H54 (cell line): ENCODE results near the gene BRINP1.
"Not testable (repeated sequence)": the region's sequence is repeated elsewhere in the genome, so short reads cannot be mapped to it uniquely, and the experiment has no call there.

Experiments used
- DNase-seq: peaks from one replicate; pipeline ENCODE4 v3.0.0; 2011; ENCODE audit warnings: low spot score, mixed read lengths; ENCODE audit not compliant: insufficient read length
- FAIRE-seq: peaks from 3 replicates; lab custom pipeline; 2011; peaks lifted over from hg19 to GRCh38; lab: Jason Lieb, UNC
- POLR2A ChIP-seq: IDR thresholded peaks from 2 replicates; pipeline ENCODE4 v1.6.1; 2011; ENCODE audit warnings: low read depth, mild to moderate bottlenecking, low read length

Gene BRINP1

DNA sequence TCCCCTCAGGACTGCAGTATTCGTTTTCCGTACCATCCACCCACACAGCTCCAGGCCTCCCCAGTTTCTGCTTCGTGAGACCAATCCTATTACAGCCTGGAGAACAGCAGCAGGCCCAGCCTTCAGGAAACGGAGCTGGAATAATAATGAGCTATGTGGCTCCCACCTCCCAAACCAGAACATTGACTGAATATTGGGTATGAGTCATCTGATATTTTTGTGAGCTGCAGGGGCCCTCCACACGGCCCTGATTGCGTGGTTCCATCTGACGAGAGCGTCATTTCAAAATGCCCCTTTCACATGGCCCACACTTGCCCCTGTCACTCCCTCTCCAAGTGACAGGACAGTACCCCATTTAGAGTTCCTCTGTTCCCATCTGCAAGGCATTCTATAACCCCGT, 192.0 kb downstream of the BRINP1 start:
- FAIRE-seq (no peak), DNase-seq (no peak)
- TF ChIP-seq POLR2A, result no peak

DNA sequence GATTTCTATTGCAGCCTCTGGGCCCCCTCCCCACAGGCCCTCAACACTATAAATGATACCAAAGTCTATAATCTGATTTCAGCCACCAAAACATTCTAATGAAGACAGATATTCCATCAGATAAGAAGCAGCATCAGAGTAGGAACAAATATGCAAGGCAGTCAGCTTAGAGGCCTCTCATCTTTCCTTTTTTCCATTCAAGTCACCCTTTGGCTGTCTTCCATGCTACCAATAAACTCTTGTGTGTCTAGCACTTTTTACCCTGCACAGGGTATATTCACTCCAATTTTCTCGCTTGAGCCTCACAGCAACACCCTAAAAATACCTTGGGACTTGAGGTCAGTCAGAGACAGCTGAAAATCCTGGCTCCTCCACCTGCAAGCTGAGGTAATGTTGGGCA, 193.7 kb downstream of the BRINP1 start:
- no peak for DNase-seq
- no peak for TF ChIP-seq POLR2A
- no peak for FAIRE-seq

DNA sequence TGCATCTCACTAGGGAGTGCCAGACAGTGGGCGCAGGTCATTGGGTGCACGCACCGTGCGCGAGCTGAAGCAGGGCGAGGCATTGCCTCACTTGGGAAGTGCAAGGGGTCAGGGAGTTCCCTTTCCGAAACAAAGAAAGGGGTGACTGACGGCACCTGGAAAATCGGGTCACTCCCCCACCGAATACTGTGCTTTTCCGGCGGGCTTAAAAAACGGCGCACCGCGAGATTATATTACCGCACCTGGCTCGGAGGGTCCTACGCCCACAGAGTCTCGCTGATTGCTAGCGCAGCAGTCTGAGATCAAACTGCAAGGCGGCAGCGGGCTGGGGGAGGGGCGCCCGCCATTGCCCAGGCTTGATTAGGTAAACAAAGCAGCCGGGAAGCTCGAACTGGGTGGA, 200.0 kb downstream of the BRINP1 start:
- DNase-seq, FAIRE-seq: not testable (repeated sequence)

DNA sequence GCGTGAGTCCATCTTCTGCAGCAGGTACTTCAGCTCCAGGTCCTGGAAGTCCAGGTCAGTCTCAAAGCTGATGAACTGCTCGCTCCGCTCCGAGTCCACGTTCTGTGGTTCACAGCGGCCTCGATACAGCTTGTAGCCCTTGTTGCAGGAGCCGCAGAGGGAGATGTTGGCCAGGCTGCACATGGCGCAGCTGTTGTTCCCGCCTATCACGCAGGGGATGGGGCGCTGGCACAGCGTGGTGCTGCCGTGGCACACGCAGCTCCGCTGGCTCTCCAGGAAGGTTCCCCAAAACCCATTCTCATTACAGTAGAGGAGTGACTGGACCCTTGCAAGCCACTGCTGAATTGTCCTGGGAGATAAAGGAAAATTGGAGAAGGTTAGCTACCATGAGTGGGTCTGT, 201.4 kb downstream of the BRINP1 start:
- no peak for TF ChIP-seq POLR2A
- DNase-seq (no peak), FAIRE-seq (no peak)

DNA sequence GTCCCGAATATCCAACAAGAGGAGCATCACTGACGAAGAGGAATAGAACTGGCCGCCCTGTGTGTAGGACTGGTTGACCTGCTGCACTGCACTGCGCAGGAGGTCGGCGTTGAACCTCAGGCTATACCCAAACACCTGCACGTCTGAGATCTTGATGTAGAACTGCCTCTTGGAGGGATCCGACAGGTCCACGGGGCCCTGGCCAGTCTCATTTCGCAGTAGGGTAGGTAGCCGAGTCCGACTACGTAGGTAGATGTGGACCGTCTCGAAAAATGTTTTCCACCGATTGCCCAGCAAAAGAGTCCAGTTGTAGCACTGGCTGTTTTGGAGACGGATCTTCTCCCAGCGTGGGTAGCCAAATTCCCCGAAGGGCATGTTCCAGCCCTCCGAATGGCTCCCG, 202.0 kb downstream of the BRINP1 start:
- TF ChIP-seq POLR2A, result no peak
- DNase-seq (no peak), FAIRE-seq (no peak)

DNA sequence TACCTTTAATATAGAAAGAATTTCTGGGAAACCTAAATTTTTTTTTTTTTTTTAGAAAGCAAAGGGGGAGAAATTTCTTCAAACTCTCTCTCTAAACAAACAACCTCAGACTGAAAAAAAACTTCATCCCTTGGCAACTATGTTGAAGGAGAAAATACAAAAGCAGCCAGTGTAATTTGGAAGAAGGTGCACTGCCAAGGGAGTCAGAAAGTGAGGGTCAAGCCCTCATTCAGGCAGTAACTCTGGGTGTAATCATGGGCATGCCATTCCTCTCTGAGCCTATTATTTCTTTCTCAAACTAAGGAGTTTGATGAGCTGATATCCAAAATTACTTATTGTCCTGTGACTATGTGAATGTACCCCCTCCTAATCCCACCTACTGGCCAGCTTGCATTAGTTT, 203.1 kb downstream of the BRINP1 start:
- FAIRE-seq (no peak), DNase-seq (no peak)
- no peak for TF ChIP-seq POLR2A

DNA sequence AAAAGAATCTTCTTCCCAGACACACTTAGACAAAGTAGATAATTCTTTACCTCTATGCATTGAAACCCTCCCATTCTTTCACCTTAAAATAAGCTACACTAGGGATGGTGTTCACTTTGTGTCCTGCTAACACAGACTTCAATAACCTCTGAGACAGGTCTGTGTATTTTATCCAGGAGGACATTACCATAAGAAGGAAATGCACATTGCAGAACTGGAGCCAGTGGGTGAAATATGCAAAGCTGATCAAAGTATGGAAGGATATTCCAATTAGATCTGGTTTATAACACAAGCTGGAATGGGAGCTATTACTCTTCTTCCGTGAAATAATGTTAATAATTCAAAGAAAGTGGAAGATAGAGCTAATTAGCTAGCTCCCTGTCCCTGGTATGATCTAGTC, 204.1 kb downstream of the BRINP1 start:
- FAIRE-seq (peak; percentile 20), DNase-seq (no peak)
- no peak for TF ChIP-seq POLR2A

DNA sequence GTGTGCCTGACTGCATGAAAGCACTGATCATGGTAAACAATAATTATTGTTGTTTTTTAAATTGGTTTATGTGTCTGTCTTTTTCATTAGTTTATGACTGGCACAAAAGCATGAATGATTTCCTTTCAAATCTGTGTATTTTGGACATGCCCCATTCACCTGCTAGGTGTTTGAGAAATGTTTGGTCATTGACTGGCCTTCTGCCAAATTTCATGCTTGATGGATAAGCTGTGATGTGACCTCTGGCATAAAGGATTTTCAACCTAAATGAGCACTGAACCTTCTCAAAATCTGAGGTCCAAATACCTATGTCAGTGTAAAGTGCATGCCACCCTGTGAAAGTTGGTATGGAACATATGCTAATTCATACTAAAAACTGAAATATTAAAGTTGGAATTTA, 204.5 kb downstream of the BRINP1 start:
- DNase-seq (no peak), FAIRE-seq (no peak)
- TF ChIP-seq POLR2A, result no peak

DNA sequence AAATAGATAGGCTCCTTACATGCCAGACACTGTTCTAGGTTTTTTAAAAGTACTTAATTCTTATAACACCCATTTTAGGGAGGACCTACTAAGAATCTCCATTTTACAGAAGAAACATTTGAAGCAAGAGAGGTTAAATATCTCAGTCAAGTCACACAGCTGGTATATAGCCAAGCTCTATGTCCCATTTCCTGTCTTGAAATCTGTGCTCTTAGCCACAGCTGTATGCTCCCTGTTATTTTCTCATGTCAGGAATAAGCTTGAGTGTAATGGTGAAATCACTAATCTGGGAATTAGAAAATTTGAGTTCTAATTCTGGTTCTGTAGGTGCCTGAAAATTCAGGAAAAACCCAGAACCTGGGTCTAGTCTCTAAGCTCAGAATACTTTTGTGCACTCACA, 208.7 kb downstream of the BRINP1 start:
- DNase-seq, result no peak
- FAIRE-seq, result no peak
- no peak for TF ChIP-seq POLR2A

DNA sequence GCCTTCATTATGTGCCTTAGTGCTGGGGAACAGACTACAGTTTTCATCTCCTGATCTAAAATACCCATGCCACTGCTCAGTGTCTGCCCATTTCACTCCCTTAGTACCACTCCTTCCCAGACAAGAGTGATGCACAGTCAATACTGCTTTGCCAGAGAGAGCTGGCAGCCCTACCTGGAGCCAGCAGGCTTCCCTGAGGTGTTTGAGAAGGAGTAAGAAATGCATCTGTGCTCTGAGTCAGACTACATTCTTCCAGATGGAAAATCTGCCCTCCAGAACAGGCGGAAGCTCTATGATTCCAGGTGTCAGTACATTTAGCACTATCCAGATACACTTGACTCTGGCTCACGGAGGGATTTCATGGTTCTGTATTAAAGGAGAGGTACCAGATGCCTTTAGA, 209.8 kb downstream of the BRINP1 start:
- FAIRE-seq, result no peak
- no peak for TF ChIP-seq POLR2A
- no peak for DNase-seq

DNA sequence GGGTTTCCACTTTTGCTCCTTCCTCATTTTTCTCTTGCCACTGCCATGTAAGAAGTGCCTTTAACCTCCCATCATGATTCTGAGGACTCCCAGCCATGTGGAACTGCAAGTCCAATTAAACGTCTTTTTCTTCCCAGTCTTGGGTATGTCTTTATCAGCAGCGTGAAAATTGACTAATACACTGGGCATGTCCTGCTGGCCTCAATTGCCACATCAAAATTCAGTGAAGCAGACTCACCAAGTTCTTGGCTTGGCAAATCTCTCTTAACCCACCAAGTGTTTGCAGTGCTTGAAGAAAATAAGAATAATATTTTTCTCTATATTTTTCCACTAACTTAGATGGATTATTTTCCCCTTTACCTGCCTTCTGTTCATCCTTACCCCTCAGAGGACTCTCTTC, 212.0 kb downstream of the BRINP1 start:
- no peak for DNase-seq
- no peak for FAIRE-seq
- no peak for TF ChIP-seq POLR2A

DNA sequence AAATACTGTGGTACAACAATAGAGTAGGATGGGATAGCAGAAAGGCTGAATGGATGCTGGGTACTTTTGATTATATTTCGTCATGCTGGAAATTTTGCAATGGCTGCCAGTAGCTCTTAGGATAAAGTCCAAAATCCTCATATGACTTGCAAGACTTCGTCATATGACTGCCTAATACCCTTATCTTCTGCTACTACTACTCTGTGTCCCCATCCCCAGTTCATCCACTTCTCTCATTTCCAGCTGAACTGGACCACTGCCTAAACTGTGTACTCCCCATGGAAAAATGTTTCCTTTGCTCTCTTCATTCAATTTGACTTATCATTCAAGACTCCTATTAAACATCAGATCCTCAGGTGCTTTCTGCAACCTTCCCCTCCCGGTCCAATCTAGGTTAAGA, 212.9 kb downstream of the BRINP1 start:
- no peak for FAIRE-seq
- TF ChIP-seq POLR2A, result no peak
- no peak for DNase-seq

DNA sequence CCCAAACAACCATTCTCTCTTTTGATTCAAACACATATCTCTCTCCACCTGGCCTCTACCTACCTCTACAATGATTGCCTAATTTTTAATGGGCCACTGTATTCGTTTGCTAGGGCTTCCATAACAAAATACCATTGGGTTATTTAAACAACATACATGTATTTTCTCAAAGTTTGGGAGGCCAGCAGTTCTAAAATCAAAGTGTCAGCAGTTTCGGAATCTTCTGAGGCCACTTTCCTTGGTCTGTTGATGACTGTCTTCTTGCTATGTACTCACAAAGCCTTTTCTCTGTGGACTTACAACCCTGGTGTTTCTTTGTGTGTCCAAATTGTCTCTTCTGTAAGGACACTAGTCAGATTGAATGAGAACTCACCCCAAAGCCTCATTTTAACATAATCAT, 214.7 kb downstream of the BRINP1 start:
- FAIRE-seq (no peak), DNase-seq (no peak)
- TF ChIP-seq POLR2A, result no peak

DNA sequence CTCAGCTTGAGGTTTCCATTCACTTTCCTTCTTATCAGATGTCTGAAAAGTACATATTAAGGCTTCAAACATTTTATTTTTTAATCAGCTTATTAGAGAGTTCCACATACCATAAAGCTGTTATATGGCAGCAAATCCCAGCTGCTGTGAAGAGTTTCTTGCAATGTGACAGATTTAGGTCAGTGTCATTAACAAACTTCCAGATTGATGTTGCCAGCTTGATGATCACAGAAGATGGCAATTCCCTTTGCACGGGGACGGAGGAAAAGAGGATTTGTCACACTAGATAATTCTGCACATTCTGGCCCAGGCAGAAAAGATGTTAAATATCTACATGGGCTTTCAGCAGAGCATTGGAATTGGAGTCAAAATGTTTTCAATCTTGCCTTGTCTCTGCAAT, 215.8 kb downstream of the BRINP1 start:
- no peak for TF ChIP-seq POLR2A

DNA sequence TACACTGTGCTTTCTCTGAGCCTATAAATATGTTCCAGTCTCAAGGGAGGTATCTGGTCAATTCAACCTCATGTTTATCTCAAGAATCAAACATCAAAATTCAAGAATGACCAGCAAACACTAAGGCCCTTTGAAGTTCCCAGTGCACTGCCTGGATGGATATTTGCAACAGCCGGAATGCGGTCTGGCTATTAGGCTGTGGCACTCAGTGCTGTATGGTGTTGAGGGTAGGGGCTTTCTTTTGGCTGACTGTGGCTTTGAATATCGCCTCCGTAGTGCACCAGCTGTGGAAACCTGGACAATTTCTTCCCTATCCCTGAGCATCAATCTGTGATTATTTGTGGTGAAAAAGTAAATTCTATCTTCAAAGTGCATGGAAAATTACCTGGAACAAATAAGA, 220.4 kb downstream of the BRINP1 start:
- TF ChIP-seq POLR2A, result no peak
- DNase-seq (no peak), FAIRE-seq (no peak)

More for the DNA sequence above, 215.8 kb downstream of the BRINP1 start:
- FAIRE-seq (no peak), DNase-seq (no peak)

DNA sequence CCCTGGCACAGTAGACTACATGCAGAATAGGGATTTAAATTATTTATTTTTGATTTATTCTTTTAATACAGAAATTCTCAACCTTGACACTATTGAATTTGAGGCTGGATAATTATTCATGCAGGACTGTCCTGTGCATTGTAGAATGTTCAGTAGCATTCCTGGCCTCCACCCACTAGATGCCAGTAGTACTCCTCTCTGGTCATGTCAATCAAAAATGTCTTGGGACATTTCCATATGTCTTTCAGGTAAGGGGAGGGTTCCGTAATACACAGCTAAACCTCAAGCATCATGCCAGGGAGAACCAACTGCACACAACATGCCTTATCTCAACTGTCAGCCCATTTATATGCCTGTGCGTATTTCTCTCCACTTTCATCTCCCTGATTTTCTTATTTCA, 231.8 kb downstream of the BRINP1 start:
- TF ChIP-seq POLR2A, result no peak
- DNase-seq, result no peak
- FAIRE-seq, result no peak

DNA sequence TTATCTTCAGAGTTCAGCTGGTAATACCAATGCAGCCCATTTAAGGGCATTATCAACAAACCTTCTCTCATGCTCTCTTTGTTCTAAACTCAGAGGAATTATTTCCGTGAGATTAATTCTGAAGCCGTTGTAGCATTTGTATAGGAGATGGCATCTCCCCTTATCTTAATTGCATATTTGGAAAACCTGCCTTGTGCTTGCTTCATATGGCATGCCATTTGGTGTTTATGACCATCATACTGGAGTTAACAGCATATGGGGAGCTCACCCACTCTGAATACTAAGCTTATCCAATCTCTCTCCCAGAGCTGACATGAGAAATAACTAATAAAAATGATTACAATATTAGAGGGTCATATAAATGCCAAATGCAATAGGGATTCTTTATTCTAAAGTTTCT, 243.2 kb downstream of the BRINP1 start:
- no peak for DNase-seq
- TF ChIP-seq POLR2A, result no peak
- no peak for FAIRE-seq
